ENCODE measurements around the gene MTX3. TPM values are rescaled to one million over a fixed set of nuclear protein-coding genes. Genes with fewer than 3 reads are reported as not detected.

MTX3 gene
- total and polyA plus RNA-seq, 4 donors = 4.2 to 22.6 (median 9.1) TPM

DNA sequence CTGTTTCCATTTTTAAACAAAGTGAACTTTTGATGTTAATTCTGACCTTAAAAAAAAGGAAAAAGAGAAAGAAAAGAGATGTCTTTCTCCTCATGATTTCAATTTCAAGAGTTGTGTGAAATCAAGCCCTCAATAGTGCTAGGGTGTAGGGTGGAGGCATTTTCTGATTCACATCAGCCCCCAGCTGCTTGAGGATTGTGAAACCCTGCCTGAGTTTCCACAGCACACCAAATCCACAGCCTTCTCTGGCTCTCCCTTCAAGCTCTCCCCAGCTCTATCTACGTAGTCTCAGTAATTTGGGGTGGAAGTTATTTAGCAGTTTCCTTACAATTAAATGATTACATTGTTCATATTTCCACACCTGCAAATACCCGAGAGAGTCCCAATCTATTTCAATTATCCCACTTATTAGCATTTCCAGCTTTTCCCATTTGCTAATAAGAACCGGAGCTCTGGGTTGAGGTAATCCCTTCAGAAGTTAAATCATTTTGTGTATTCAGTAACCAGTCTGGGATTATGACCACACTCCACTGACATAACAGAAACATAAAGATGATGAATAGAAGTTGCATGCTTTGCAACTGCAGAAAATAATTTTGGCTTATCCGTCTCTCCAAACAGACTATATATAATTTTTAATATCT lies 54.9 kb downstream of the MTX3 start:
- Histone ChIP-seq H3K27ac (ENCODE audit: low read depth in 1 of 2, low read length in 1 of 2) (no peak overlapping the region), H3K9ac (ENCODE audit: insufficient read depth in 1 of 2, low read length in 2 of 2) (no peak overlapping the region), H3K36me3 (ENCODE audit: control insufficient read depth in 4 of 4, insufficient read depth in 4 of 4, low read length in 4 of 4) (no peaks in the 10 kb centered on the region), H3K4me1 (ENCODE audit: control insufficient read depth in 5 of 5, insufficient read depth in 5 of 5, low read length in 5 of 5) (peaks cover 0 to 10% (median 0%) of the 10 kb centered on the region in 5 donors), H3K27me3 (ENCODE audit: control insufficient read depth in 3 of 3, insufficient read depth in 3 of 3, low read length in 2 of 3) (no peaks in the 10 kb centered on the region), H3K9me3 (ENCODE audit: control insufficient read depth in 4 of 4, insufficient read depth in 3 of 4, low read length in 3 of 4) (peaks cover 0 to 6% (median 0%) of the 10 kb centered on the region in 4 donors), H3K4me3 (no peak overlapping the region)
- 68 to 76% methylated on average over 4 of the region's 4 CpGs for WGBS, 2 donors
- DNase-seq (peak in 2 of 3 donors; percentile 28 to 57), ATAC-seq (ENCODE audit: insufficient read depth, low FRiP score) (no peak)
- TF ChIP-seq, protein P1, sequence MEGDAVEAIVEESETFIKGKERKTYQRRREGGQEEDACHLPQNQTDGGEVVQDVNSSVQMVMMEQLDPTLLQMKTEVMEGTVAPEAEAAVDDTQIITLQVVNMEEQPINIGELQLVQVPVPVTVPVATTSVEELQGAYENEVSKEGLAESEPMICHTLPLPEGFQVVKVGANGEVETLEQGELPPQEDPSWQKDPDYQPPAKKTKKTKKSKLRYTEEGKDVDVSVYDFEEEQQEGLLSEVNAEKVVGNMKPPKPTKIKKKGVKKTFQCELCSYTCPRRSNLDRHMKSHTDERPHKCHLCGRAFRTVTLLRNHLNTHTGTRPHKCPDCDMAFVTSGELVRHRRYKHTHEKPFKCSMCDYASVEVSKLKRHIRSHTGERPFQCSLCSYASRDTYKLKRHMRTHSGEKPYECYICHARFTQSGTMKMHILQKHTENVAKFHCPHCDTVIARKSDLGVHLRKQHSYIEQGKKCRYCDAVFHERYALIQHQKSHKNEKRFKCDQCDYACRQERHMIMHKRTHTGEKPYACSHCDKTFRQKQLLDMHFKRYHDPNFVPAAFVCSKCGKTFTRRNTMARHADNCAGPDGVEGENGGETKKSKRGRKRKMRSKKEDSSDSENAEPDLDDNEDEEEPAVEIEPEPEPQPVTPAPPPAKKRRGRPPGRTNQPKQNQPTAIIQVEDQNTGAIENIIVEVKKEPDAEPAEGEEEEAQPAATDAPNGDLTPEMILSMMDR (IDR thresholded peaks at IDR 0.05; ENCODE audit: control extremely low read depth, extremely low read depth) = no peak

DNA sequence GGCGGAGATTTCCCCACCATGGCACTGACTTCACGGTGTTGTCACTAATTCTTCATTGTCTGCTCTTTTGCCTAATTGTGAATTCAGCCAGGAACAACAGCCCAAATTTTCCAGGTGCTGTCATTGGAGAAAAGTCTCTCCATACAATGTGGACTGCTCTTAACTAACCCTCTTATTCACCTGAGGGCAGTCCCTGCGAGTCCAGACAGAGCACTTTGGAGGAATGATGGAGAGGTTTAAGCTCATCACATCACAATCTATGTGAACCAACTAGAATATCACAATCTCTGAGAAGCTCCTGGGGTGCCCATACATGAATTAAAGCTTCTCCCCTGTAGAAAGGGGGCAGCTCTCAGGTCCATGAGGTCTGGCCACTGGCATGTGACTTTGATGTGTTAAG lies 56.4 kb downstream of the MTX3 start:
- Histone ChIP-seq H3K36me3 (ENCODE audit: control insufficient read depth in 4 of 4, insufficient read depth in 4 of 4, low read length in 4 of 4) (no peaks in the 10 kb centered on the region), H3K9me3 (ENCODE audit: control insufficient read depth in 4 of 4, insufficient read depth in 3 of 4, low read length in 3 of 4) (peaks cover 0 to 6% (median 0%) of the 10 kb centered on the region in 4 donors), H3K27ac (ENCODE audit: low read depth in 1 of 2, low read length in 1 of 2) (no peak overlapping the region), H3K4me1 (ENCODE audit: control insufficient read depth in 5 of 5, insufficient read depth in 5 of 5, low read length in 5 of 5) (peaks cover 0 to 10% (median 0%) of the 10 kb centered on the region in 5 donors), H3K27me3 (ENCODE audit: control insufficient read depth in 3 of 3, insufficient read depth in 3 of 3, low read length in 2 of 3) (no peaks in the 10 kb centered on the region), H3K4me3 (no peak overlapping the region), H3K9ac (ENCODE audit: insufficient read depth in 1 of 2, low read length in 2 of 2) (no peak overlapping the region)
- no peak for DNase-seq
- ATAC-seq (ENCODE audit: insufficient read depth, low FRiP score) = no peak
- WGBS, 2 donors = 96 to 97% methylated on average over 3 of the region's 3 CpGs
- TF ChIP-seq, protein P1 (IDR thresholded peaks at IDR 0.05; ENCODE audit: control extremely low read depth, extremely low read depth) = no peak

DNA sequence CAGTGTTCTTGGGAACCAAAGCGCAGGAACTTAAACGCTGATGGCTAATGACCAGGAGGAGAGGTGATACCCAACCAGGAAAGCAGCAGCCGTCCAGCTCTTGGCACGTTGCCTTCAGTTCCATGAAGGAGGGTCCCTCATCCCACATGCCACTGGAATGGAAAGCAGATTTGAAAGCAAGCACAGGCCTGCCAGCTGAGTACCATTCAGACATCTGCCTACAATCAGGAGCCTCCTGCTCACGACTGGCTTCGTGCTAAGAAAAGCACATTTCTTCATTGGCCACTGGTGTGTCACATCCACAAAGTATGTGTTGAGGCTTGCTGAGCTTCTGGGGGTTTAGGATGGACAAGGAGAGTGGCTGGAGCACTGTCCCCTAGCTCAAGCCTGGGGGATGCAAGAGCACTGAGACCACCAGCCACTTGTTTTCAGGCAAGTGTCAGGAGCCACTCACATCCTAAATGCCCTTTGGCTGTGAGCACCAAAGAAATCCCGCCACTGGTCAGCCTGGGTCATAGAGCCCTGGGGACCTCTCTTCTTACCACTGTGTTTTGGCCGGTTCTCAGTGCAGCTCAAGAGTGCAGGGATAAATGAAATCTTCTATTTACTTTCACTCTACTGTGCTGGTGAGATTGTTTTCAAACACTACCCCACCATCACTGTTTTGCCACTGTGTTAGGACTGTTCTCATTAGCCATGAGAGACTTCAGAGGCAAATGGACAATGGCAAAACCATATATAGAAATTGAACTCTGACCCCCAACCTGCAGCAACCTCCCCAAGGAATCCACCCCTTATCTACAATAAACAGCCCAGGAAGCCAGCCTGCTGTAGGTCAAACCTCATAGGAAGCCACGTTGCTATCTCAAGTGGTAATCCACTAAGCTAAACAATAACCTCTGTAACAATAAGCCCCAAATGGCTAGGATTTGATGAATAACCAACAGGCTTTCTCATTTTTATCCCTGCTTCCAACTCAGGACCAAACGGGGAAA lies 58.3 kb downstream of the MTX3 start:
- ATAC-seq (ENCODE audit: insufficient read depth, low FRiP score) = no peak
- no peaks in the 10 kb centered on the region for H3K27me3 ChIP-seq (ENCODE audit: control insufficient read depth in 3 of 3, insufficient read depth in 3 of 3, low read length in 2 of 3)
- H3K9ac ChIP-seq (ENCODE audit: insufficient read depth in 1 of 2, low read length in 2 of 2) = no peak overlapping the region
- TF ChIP-seq, protein P1 (IDR thresholded peaks at IDR 0.05; ENCODE audit: control extremely low read depth, extremely low read depth) = no peak
- DNase-seq = no peak
- peaks cover 0 to 10% (median 0%) of the 10 kb centered on the region in 5 donors for H3K4me1 ChIP-seq (ENCODE audit: control insufficient read depth in 5 of 5, insufficient read depth in 5 of 5, low read length in 5 of 5)
- 83 to 88% methylated on average over 10 of the region's 10 CpGs for WGBS, 2 donors
- no peak overlapping the region for H3K27ac ChIP-seq (ENCODE audit: low read depth in 1 of 2, low read length in 1 of 2)
- H3K36me3 ChIP-seq (ENCODE audit: control insufficient read depth in 4 of 4, insufficient read depth in 4 of 4, low read length in 4 of 4) = no peaks in the 10 kb centered on the region
- no peak overlapping the region for H3K4me3 ChIP-seq
- peaks cover 0 to 3% (median 0%) of the 10 kb centered on the region in 4 donors for H3K9me3 ChIP-seq (ENCODE audit: control insufficient read depth in 4 of 4, insufficient read depth in 3 of 4, low read length in 3 of 4)

Data from lung (tissue), 12 donors.